SU-DHL-6 (cell line): ENCODE measurements around the gene CELF6.

ENCODE experiments used
- H2AFZ ChIP-seq: fragments of 200-600 bp; sonication (generic); 2 replicates; pipeline ENCODE4 v1.6.1; 2014; ENCODE audit warnings: low read depth, mild to moderate bottlenecking, moderate library complexity, mixed read lengths, antibody characterized with exemption, low read length; ENCODE audit not compliant: severe bottlenecking
- H3F3A ChIP-seq: fragments of 200-600 bp; shearing (Covaris generic); 2 replicates; pipeline ENCODE4 v1.6.0; 2016; ENCODE audit warnings: antibody characterized with exemption, mild to moderate bottlenecking; ENCODE audit not compliant: insufficient read depth
- H3K27ac ChIP-seq: fragments of 200-600 bp; sonication (generic); 2 replicates; pipeline ENCODE4 v1.5.1; 2016; ENCODE audit warnings: low read depth, mild to moderate bottlenecking, low read length, moderate library complexity, mixed read lengths
- H3K27me3 ChIP-seq: fragments of 200-600 bp; sonication (generic), shearing (Covaris generic); 2 replicates; pipeline ENCODE4 v1.6.0; 2014; ENCODE audit warnings: mild to moderate bottlenecking, low read length
- H3K36me3 ChIP-seq: fragments of 200-600 bp; sonication (generic); 2 replicates; pipeline ENCODE4 v1.6.1; 2014; ENCODE audit warnings: mild to moderate bottlenecking, low read length, mixed read lengths
- H3K4me2 ChIP-seq: fragments of 300-600, 200-600 bp; shearing (Covaris generic), sonication (generic); 2 replicates; pipeline ENCODE4 v1.6.0; 2014; ENCODE audit warnings: low read length, low read depth, mild to moderate bottlenecking; ENCODE audit not compliant: poor library complexity, severe bottlenecking
- H3K4me3 ChIP-seq: fragments of 200-600 bp; sonication (generic); 2 replicates; pipeline ENCODE4 v1.5.1; 2014; ENCODE audit warnings: antibody characterized with exemption, low read length, mild to moderate bottlenecking, mixed read lengths; ENCODE audit not compliant: insufficient read depth, poor library complexity, severe bottlenecking
- H3K79me2 ChIP-seq: fragments of 200-600 bp; sonication (generic); 2 replicates; pipeline ENCODE4 v1.6.1; 2014; ENCODE audit warnings: mild to moderate bottlenecking, low read length, moderate library complexity; ENCODE audit not compliant: insufficient read depth
- H3K9ac ChIP-seq: fragments of 200-600 bp; sonication (generic); 2 replicates; pipeline ENCODE4 v1.7.0; 2014; ENCODE audit warnings: mild to moderate bottlenecking, low read length
- H3K9me2 ChIP-seq: fragments of 200-600 bp; sonication (generic); replicated peaks from 2 replicates; pipeline ENCODE4 v1.6.1; 2014; ENCODE audit warnings: low read length; ENCODE audit not compliant: insufficient read depth
- H3K9me3 ChIP-seq: fragments of 200-600 bp; sonication (generic); 2 replicates; pipeline ENCODE4 v1.6.1; 2014; ENCODE audit warnings: low read length, mixed read lengths; ENCODE audit not compliant: insufficient read depth
- H4K20me1 ChIP-seq: fragments of 200-600 bp; sonication (generic); 2 replicates; pipeline ENCODE4 v1.6.1; 2014; ENCODE audit warnings: low read depth, mild to moderate bottlenecking, antibody characterized with exemption, low read length, moderate library complexity, mixed read lengths
- EZH2phosphoT487 ChIP-seq: fragments of 200-600 bp; sonication (generic), shearing (Covaris generic); conservative IDR thresholded peaks from 2 replicates; pipeline ENCODE4 v1.6.1; 2018; ENCODE audit warnings: mild to moderate bottlenecking, antibody characterized with exemption, low read length, moderate library complexity, mixed read lengths
- TF ChIP-seq, protein P1 (sequence below): fragments of 200-600 bp; sonication (generic); IDR thresholded peaks from one replicate; pipeline ENCODE4 v1.5.1; 2017; ENCODE audit warnings: antibody characterized with exemption, mild to moderate bottlenecking, low read length, moderate library complexity; ENCODE audit not compliant: insufficient read depth, poor library complexity, severe bottlenecking

CELF6 gene

GRCh38 chr15:72338148-72338547, 18.2 kb upstream of the CELF6 start:
- Histone ChIP-seq H3K79me2 (no peaks in the 10 kb centered on the region), H4K20me1 (no peaks in the 10 kb centered on the region), H3K9ac (no peak overlapping the region), H3K9me3 (no peaks in the 10 kb centered on the region), H3K4me3 (no peak overlapping the region), H3F3A (no peaks in the 10 kb centered on the region), H3K27ac (no peak overlapping the region), H3K9me2 (no peaks in the 10 kb centered on the region), H3K36me3 (peaks cover 4% of the 10 kb centered on the region; the same call in 1 of the 2 replicates), H2AFZ (no peak overlapping the region), H3K27me3 (no peaks in the 10 kb centered on the region), H3K4me2 (no peak overlapping the region)
- TF ChIP-seq EZH2phosphoT487 = no peak
- TF ChIP-seq, protein P1, sequence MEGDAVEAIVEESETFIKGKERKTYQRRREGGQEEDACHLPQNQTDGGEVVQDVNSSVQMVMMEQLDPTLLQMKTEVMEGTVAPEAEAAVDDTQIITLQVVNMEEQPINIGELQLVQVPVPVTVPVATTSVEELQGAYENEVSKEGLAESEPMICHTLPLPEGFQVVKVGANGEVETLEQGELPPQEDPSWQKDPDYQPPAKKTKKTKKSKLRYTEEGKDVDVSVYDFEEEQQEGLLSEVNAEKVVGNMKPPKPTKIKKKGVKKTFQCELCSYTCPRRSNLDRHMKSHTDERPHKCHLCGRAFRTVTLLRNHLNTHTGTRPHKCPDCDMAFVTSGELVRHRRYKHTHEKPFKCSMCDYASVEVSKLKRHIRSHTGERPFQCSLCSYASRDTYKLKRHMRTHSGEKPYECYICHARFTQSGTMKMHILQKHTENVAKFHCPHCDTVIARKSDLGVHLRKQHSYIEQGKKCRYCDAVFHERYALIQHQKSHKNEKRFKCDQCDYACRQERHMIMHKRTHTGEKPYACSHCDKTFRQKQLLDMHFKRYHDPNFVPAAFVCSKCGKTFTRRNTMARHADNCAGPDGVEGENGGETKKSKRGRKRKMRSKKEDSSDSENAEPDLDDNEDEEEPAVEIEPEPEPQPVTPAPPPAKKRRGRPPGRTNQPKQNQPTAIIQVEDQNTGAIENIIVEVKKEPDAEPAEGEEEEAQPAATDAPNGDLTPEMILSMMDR = no peak

GRCh38 chr15:72334842-72335241, 14.9 kb upstream of the CELF6 start:
- no peaks in the 10 kb centered on the region for H3K9me2 ChIP-seq
- H3F3A ChIP-seq = no peaks in the 10 kb centered on the region
- no peak overlapping the region for H3K27ac ChIP-seq
- no peak overlapping the region for H3K4me2 ChIP-seq
- peaks cover 4% of the 10 kb centered on the region; the same call in 1 of the 2 replicates for H3K36me3 ChIP-seq
- H3K27me3 ChIP-seq = no peaks in the 10 kb centered on the region
- no peaks in the 10 kb centered on the region for H3K79me2 ChIP-seq
- H3K4me3 ChIP-seq = no peak overlapping the region
- H4K20me1 ChIP-seq = no peaks in the 10 kb centered on the region
- H2AFZ ChIP-seq = no peak overlapping the region
- TF ChIP-seq EZH2phosphoT487 = no peak
- TF ChIP-seq, protein P1 = no peak
- H3K9me3 ChIP-seq = no peaks in the 10 kb centered on the region
- no peak overlapping the region for H3K9ac ChIP-seq

- Histone ChIP-seq H3K9ac (no peak overlapping the region), H3K27ac (no peak overlapping the region), H3K9me3 (no peaks in the 10 kb centered on the region), H3F3A (no peaks in the 10 kb centered on the region), H3K79me2 (no peaks in the 10 kb centered on the region), H3K4me3 (no peak overlapping the region), H3K4me2 (no peak overlapping the region), H3K9me2 (no peaks in the 10 kb centered on the region), H4K20me1 (no peaks in the 10 kb centered on the region), H3K27me3 (no peaks in the 10 kb centered on the region), H2AFZ (no peak overlapping the region), H3K36me3 (no peaks in the 10 kb centered on the region)
- TF ChIP-seq EZH2phosphoT487 = no peak
- TF ChIP-seq, protein P1 = no peak
Measured at GRCh38 chr15:72331021-72331420, 11.1 kb upstream of the CELF6 start.
